GM12864 (cell line): ENCODE data around the gene RBM18.

ENCODE experiments used
- DNase-seq: peaks from one replicate; pipeline ENCODE4 v3.0.0-alpha.2; 2011; ENCODE audit warnings: low read depth
- H3K4me3 ChIP-seq: 2 replicates; pipeline ENCODE4 v1.5.1; 2011; ENCODE audit warnings: mild to moderate bottlenecking, low read depth, low read length, control low read depth
- TF ChIP-seq, protein P1 (sequence below): IDR thresholded peaks from 2 replicates; pipeline ENCODE4 v1.5.1; 2011; ENCODE audit warnings: low read depth, mild to moderate bottlenecking, moderate library complexity, low read length, control low read depth, inconsistent platforms; ENCODE audit errors: missing control alignments

Gene RBM18

GRCh38 chr9:122228568-122229484, 35.8 kb downstream of the RBM18 start, which contains the start of gene LHX6:
LHX6 (minus strand) TSS chr9:122228957; CDS start chr9:122228740, 217 bp downstream.
- no peak within 1 kb of the TSS; the same call in 1 of the 2 replicates for H3K4me3 ChIP-seq
- TF ChIP-seq, protein P1, sequence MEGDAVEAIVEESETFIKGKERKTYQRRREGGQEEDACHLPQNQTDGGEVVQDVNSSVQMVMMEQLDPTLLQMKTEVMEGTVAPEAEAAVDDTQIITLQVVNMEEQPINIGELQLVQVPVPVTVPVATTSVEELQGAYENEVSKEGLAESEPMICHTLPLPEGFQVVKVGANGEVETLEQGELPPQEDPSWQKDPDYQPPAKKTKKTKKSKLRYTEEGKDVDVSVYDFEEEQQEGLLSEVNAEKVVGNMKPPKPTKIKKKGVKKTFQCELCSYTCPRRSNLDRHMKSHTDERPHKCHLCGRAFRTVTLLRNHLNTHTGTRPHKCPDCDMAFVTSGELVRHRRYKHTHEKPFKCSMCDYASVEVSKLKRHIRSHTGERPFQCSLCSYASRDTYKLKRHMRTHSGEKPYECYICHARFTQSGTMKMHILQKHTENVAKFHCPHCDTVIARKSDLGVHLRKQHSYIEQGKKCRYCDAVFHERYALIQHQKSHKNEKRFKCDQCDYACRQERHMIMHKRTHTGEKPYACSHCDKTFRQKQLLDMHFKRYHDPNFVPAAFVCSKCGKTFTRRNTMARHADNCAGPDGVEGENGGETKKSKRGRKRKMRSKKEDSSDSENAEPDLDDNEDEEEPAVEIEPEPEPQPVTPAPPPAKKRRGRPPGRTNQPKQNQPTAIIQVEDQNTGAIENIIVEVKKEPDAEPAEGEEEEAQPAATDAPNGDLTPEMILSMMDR, result no peak
- DNase-seq, result no peak

DNA sequence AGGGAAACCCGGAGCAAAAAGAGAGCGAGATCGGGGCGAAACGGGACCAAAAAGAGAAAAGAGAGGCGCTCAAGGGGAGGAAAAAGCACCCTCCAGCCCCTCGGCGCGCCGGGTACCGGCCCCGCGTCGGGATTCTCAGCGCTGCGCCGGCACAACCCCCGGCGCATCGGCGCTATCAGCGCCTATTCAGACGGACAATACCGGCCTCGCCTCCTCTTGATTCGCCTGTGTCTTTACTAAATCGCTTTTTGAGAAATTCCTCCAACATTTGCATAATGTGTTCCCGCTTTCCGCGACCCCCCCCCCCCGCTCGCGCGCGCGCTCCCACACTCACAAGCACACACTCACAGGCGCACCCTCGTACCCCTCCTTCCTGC, 36.5 kb downstream of the RBM18 start:
- no peak overlapping the region; the same call in 1 of the 2 replicates for H3K4me3 ChIP-seq
- no peak for DNase-seq
- TF ChIP-seq, protein P1, result no peak

DNA sequence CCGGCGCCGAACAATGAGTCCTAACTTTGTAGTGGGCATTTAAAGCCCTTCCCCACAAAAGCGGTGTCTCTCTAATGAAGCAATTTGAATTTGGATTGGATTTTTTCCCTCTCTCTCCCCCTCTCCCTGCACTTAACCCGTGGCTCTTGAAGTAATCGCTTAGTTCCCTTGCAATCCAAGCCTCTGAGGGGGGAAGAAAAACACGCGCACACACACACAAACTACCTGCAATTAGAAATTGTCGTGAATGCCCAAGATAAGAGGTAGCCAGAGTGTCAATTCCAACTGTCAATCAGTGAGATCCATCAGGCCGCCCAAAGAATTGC, 37.1 kb downstream of the RBM18 start:
- no peak overlapping the region for H3K4me3 ChIP-seq
- no peak for DNase-seq
- TF ChIP-seq, protein P1, result no peak

GRCh38 chr9:122226758-122227574, 37.7 kb downstream of the RBM18 start:
- no peak overlapping the region for H3K4me3 ChIP-seq
- no peak for DNase-seq
- TF ChIP-seq, protein P1, result no peak

- no peak overlapping the region for H3K4me3 ChIP-seq
- DNase-seq, result no peak
- TF ChIP-seq, protein P1, result no peak
Measured at GRCh38 chr9:122226142-122226757, 38.4 kb downstream of the RBM18 start.

DNA sequence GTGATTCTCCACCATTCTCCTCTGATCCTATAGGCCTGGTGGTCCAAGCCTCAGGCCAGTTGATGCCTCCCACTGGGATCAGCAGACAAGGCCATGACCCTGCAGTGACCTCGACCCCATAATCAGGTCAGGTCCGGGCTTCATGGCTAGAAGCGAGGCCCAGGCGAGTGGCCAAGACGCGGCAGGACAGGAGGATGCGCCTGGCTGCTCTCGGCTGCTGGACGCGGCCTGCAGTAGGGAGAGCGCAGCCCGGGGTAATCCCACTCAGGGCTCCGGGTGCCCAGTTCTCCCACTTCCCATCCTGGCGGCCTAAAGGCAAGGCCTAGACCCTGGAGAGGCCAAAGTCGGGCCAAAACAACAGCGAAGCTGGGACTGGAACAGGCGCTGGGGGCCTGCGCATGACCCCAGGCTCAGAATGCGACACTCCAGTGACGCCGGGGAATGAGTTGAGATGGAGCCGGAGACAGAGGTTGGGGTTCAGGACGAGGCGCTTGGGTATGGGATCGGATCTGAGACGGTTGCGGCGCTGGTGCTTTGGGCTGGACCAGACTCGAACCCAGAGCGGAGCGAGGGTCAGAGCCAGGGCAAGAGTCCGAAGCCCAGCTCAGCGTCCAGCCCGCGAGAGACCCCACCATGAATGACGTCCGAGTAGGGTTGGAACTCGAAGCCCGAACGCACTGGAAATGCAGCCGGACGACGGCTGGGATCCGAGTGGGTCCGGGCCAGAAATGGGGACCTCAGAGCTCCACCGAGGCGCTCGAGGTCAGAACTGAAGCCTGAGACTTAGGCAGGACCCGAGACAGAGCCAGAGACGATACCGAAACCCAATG, 39.1 kb downstream of the RBM18 start:
- TF ChIP-seq, protein P1, result no peak
- no peak overlapping the region for H3K4me3 ChIP-seq
- DNase-seq, result no peak
